Stimulated activated CD8-positive, alpha-beta memory T cell treated with anti-CD3 and anti-CD28 coated beads, Interleukin-4, amount 100 ng/mL, for 48 hours (primary cell): ENCODE results near the gene MTHFD1L.

Experiments used
- DNase-seq: peaks from one replicate; pipeline ENCODE4 v3.0.0-alpha.2; 2020

Gene MTHFD1L

GRCh38 chr6:151128763-151129370 lies 263.4 kb downstream of the MTHFD1L start:
- DNase-seq, result no peak

GRCh38 chr6:151130329-151130728 lies 264.8 kb downstream of the MTHFD1L start:
- DNase-seq, result no peak

GRCh38 chr6:151131324-151132007 lies 266.0 kb downstream of the MTHFD1L start:
- DNase-seq, result no peak

- no peak for DNase-seq
These were observed 270.7 kb downstream of the MTHFD1L start for GRCh38 chr6:151136141-151136755.

- no peak for DNase-seq
These were observed 272.0 kb downstream of the MTHFD1L start for GRCh38 chr6:151137542-151137941.

- no peak for DNase-seq
These were observed 274.0 kb downstream of the MTHFD1L start for GRCh38 chr6:151139524-151139923.

GRCh38 chr6:151140767-151141166 lies 275.3 kb downstream of the MTHFD1L start:
- no peak for DNase-seq

- DNase-seq, result no peak
These were observed 276.2 kb downstream of the MTHFD1L start for GRCh38 chr6:151141685-151142084.

GRCh38 chr6:151142676-151143075 lies 277.2 kb downstream of the MTHFD1L start:
- no peak for DNase-seq

GRCh38 chr6:151143337-151143736 lies 277.8 kb downstream of the MTHFD1L start:
- DNase-seq, result no peak

GRCh38 chr6:151143806-151144205 lies 278.3 kb downstream of the MTHFD1L start:
- no peak for DNase-seq

GRCh38 chr6:151147118-151147832 lies 281.8 kb downstream of the MTHFD1L start:
- DNase-seq, result no peak

GRCh38 chr6:151148111-151148510 lies 282.6 kb downstream of the MTHFD1L start:
- no peak for DNase-seq

- DNase-seq, result no peak
These were observed 284.3 kb downstream of the MTHFD1L start for GRCh38 chr6:151149793-151150192.
